ENCODE measurements around the gene FGFRL1. TPM values are rescaled to one million over a fixed set of nuclear protein-coding genes. Genes with fewer than 3 reads are reported as not detected.

Gene FGFRL1
- total and polyA plus RNA-seq, 2 experiments from 2014 or later, result 22.9 to 40.7 TPM

DNA sequence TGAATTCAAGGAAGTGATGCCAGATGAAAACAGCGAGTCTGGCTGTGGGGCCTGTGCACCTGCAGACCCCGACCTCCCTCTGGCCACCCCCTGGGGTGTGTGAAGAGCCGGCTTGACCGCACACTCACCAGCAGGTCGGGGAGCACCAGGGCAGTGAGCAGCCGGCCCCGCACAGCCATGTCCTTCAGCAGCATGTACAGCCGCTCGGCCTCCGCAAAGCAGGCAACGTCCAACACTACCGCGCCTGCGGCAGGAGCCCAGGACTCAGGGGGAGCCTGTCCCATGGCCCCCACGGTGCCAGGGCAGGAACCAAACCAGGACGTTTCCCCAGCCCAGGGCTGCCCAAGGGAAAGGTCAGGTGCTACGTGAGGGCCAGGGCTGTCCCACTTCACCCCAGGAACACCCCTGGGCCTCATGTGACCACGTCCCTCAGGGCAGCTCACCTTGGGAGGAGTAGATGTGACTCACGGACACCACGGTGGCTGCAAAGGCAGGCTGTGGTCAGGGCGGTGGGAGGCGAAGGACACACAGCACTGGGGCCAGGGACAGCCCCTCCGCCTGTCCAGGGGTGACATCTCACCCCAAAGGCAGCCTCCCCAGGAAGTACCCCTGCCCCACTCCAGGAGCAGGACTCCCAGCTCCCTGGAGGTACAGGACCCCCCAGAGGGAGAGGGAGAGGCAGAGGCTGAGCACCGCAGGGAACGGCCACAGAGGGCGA is 46.2 kb upstream of the FGFRL1 start:
- no peak overlapping the region for H3K27ac ChIP-seq
- no peaks in the 10 kb centered on the region for H3K4me1 ChIP-seq (ENCODE audit: low read depth)
- DNase-seq (ENCODE audit: low read depth in 1 of 2, low spot score in 1 of 2), result no peak
- H3K27me3 ChIP-seq, result peaks cover 29% of the 10 kb centered on the region
- H3K36me3 ChIP-seq, result no peaks in the 10 kb centered on the region
- no peak overlapping the region for H3K4me3 ChIP-seq
- H3K9me3 ChIP-seq (ENCODE audit: low read depth), result no peaks in the 10 kb centered on the region
- TF ChIP-seq, protein P1, sequence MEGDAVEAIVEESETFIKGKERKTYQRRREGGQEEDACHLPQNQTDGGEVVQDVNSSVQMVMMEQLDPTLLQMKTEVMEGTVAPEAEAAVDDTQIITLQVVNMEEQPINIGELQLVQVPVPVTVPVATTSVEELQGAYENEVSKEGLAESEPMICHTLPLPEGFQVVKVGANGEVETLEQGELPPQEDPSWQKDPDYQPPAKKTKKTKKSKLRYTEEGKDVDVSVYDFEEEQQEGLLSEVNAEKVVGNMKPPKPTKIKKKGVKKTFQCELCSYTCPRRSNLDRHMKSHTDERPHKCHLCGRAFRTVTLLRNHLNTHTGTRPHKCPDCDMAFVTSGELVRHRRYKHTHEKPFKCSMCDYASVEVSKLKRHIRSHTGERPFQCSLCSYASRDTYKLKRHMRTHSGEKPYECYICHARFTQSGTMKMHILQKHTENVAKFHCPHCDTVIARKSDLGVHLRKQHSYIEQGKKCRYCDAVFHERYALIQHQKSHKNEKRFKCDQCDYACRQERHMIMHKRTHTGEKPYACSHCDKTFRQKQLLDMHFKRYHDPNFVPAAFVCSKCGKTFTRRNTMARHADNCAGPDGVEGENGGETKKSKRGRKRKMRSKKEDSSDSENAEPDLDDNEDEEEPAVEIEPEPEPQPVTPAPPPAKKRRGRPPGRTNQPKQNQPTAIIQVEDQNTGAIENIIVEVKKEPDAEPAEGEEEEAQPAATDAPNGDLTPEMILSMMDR (IDR thresholded peaks at IDR 0.05; ENCODE audit: low read depth, low read length), result no peak

DNA sequence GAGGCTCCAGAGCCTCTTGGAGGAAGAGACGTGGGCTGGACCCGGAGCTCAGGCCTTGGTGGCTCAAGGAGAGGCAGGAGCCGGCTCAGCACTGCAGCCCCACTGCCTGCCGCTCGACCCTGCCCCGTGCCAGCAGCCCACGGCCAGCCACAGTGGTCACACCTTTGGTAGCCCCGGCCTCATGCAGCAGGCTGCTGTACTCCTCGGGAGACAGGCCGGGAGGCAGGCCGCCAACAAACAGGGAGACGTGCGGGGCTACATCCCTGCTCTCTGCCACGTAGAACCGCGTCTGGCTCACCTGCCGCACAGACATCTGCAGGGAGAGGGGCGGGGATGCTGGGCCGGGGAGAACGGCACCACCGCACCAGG is 45.7 kb upstream of the FGFRL1 start:
- no peak overlapping the region for H3K4me3 ChIP-seq
- no peaks in the 10 kb centered on the region for H3K36me3 ChIP-seq
- H3K9me3 ChIP-seq (ENCODE audit: low read depth), result no peaks in the 10 kb centered on the region
- DNase-seq (ENCODE audit: low read depth in 1 of 2, low spot score in 1 of 2), result no peak
- H3K4me1 ChIP-seq (ENCODE audit: low read depth), result no peaks in the 10 kb centered on the region
- TF ChIP-seq, protein P1 (IDR thresholded peaks at IDR 0.05; ENCODE audit: low read depth, low read length), result no peak
- H3K27ac ChIP-seq, result no peak overlapping the region
- H3K27me3 ChIP-seq, result peaks cover 32% of the 10 kb centered on the region

- Histone ChIP-seq H3K27me3 (peaks cover 39% of the 10 kb centered on the region), H3K36me3 (no peaks in the 10 kb centered on the region), H3K9me3 (ENCODE audit: low read depth) (no peaks in the 10 kb centered on the region), H3K27ac (no peak overlapping the region), H3K4me1 (ENCODE audit: low read depth) (no peaks in the 10 kb centered on the region), H3K4me3 (no peak overlapping the region)
- TF ChIP-seq, protein P1 (IDR thresholded peaks at IDR 0.05; ENCODE audit: low read depth, low read length), result no peak
- DNase-seq (ENCODE audit: low read depth in 1 of 2, low spot score in 1 of 2), result no peak
Measured at GRCh38 chr4:966266-967112, 44.9 kb upstream of the FGFRL1 start.

DNA sequence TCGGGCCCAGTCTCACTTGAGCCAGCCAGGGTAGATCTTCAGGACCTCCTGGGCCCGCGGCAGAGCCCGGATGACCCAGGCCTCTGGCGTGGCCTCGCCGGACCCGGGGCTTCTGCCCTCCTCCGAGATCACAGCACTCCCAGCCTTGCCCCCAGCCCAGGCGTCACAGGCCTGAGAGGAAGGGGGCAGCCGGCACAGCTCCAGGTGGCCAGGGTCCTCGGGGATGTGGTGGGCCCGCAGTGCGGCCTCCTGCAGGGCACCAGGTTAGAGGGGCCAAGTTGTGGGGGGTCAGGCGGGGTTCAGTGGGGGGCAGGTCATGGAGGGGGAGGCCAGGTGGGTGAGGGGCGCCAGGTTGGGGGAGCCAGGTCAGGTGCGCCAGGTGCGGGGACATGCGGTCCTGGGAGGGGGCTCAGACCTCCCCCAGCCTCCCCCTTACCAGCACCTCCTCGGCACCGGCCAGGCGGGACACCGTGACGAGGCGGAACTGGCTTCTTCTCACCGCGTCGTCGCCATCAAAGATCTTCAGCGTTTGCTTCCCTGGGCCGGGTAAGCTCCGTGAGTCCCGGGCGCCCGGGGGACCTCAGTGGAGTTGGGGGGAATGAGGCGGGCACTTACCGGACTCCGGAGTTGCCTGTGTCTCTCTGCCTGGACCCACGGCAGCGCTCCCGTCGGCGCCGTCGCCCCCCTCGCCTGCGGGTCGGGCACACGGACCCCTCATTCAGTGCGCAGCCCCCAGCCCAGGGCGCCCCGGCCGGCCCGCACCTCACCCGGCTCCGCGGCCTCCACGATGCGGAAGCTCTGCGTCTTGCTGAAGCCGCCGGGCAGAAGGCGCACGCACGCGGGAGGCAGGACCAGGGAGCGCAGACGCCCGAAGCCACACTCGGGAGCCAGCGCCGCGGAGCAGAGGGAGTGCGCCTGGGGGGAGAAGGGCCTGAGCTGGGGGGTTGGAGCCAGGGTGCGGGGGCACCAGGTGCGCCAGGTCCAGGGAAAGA is 44.0 kb upstream of the FGFRL1 start:
- H3K36me3 ChIP-seq, result no peaks in the 10 kb centered on the region
- H3K4me1 ChIP-seq (ENCODE audit: low read depth), result no peaks in the 10 kb centered on the region
- peaks cover 47% of the 10 kb centered on the region for H3K27me3 ChIP-seq
- no peak overlapping the region for H3K4me3 ChIP-seq
- peak; percentile 34 to 38 for DNase-seq (ENCODE audit: low read depth in 1 of 2, low spot score in 1 of 2)
- H3K9me3 ChIP-seq (ENCODE audit: low read depth), result no peaks in the 10 kb centered on the region
- TF ChIP-seq, protein P1 (IDR thresholded peaks at IDR 0.05; ENCODE audit: low read depth, low read length), result no peak
- no peak overlapping the region for H3K27ac ChIP-seq

DNA sequence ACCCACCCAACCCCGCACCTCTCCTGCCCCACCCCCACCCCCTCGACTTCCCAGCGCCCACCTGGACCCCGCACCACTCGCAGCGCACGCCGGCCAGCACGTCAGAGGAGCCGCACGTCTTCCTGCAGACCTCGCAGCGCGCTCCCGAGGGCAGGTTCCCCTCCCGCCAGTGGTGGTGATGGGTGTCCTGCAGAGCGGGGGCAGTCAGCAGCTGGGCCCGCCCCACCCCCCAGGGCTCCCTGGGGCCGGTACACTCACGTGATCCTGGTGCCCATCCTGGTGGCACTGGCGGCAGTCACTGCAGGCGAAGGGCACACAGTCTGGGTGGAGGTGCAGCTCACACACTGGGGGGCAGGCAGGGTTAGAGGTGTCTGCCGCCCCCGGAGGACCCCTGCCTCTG is 43.2 kb upstream of the FGFRL1 start:
- no peak overlapping the region for H3K27ac ChIP-seq
- H3K4me3 ChIP-seq, result no peak overlapping the region
- H3K4me1 ChIP-seq (ENCODE audit: low read depth), result no peaks in the 10 kb centered on the region
- TF ChIP-seq, protein P1 (IDR thresholded peaks at IDR 0.05; ENCODE audit: low read depth, low read length), result no peak
- H3K36me3 ChIP-seq, result no peaks in the 10 kb centered on the region
- H3K9me3 ChIP-seq (ENCODE audit: low read depth), result no peaks in the 10 kb centered on the region
- no peak for DNase-seq (ENCODE audit: low read depth in 1 of 2, low spot score in 1 of 2)
- H3K27me3 ChIP-seq, result peaks cover 47% of the 10 kb centered on the region
